Heart left ventricle (tissue), 16 donors: Measurements from ENCODE around the gene NFXL1. TPM values are rescaled to one million over a fixed set of nuclear protein-coding genes. Genes with fewer than 3 reads are reported as not detected.

Experiments
- ATAC-seq, 4 donors: fragments of 200-7000 bp; cut with Tn5 transposase; one replicate each; pipeline ENCODE4 v1.9.1; 2020 to 2022; ENCODE audit warnings: moderate library complexity in 4 of 4, mild to moderate bottlenecking in 3 of 4, moderate number of reproducible peaks in 1 of 4
- DNase-seq, 5 donors: peaks; one replicate each; pipeline ENCODE4 v3.0.0-alpha.2; 2020
- H3K27ac ChIP-seq, 12 donors: fragments of 200-600 bp; sonication (generic) in 4 of 12; one replicate each; pipeline versions ENCODE4 v1.5.0 to v1.8.0; 2016 to 2022; ENCODE audit warnings: mild to moderate bottlenecking in 2 of 12
- H3K27me3 ChIP-seq, 9 donors: fragments of 200-600 bp; sonication (generic) in 2 of 9; one replicate each; pipeline versions ENCODE4 v1.5.1 to v1.8.0; 2016 to 2022; ENCODE audit warnings: mild to moderate bottlenecking in 3 of 9
- H3K36me3 ChIP-seq, 9 donors: fragments of 200-600 bp; sonication (generic) in 2 of 9; one replicate each; pipeline versions ENCODE4 v1.5.0 to v1.8.0; 2018 to 2022; ENCODE audit warnings: mild to moderate bottlenecking in 2 of 9
- H3K4me1 ChIP-seq, 12 donors: fragments of 200-600 bp; sonication (generic) in 4 of 12; one replicate each; pipeline versions ENCODE4 v1.5.0 to v1.8.0; 2016 to 2022; ENCODE audit warnings: mild to moderate bottlenecking in 3 of 12
- H3K4me3 ChIP-seq, 12 donors: fragments of 200-600 bp; sonication (generic) in 4 of 12; one replicate each; pipeline versions ENCODE4 v1.5.0 to v1.8.0; 2017 to 2022; ENCODE audit warnings: mild to moderate bottlenecking in 9 of 12, moderate library complexity in 4 of 12
- H3K9me3 ChIP-seq, 12 donors: fragments of 200-600 bp; sonication (generic) in 4 of 12; one replicate each; pipeline versions ENCODE4 v1.5.0 to v1.8.0; 2016 to 2022; ENCODE audit warnings: mild to moderate bottlenecking in 1 of 12
- CTCF ChIP-seq, 12 donors: fragments of 200-600 bp; sonication (generic) in 4 of 12; IDR thresholded peaks; one replicate each; pipeline versions ENCODE4 v1.5.0 to v1.8.0; 2018 to 2022; ENCODE audit warnings: antibody characterized with exemption in 12 of 12, mild to moderate bottlenecking in 5 of 12
- POLR2A ChIP-seq, 2 donors: fragments of 450-650 bp; IDR thresholded peaks; one replicate each; pipeline ENCODE4 v1.6.1; 2017; ENCODE audit warnings: antibody characterized with exemption in 2 of 2, mild to moderate bottlenecking in 2 of 2, moderate library complexity in 2 of 2
- WGBS, 4 donors: extraction: QIAGEN DNeasy Blood & Tissue Kit in 2 of 4; methylation state at CpG; one replicate each; pipeline versions ENCODE4 v1.1.5 to v1.1.7; 2013 to 2018; 5-methylcytosine and 5-hydroxymethylcytosine counted together
- intact Hi-C, 10 donors: fragments of 100-400 bp; cut with DNase I; formaldehyde crosslinking; loops; one replicate each; pipeline versions ENCODE4 v1.11.1 to v1.14.2; 2022
- polyA plus RNA-seq, 2 donors: library from polyadenylated mRNA; stranded (reverse); fragments of 200-250 nt; gene quantifications; one replicate each; pipeline ENCODE4 v1.2.3, GENCODE V29; 2013
- total RNA-seq, 9 donors: library from RNA; depleted of rRNA in 2 of 9; stranded (reverse); fragments of >200 nt in 2 of 9; fragmentation: NEBNext Ultra II Directional in 3 of 9; extraction: Animal tissue kit (Norgen Biotek cat#: 25700) in 3 of 9; gene quantifications; one replicate each; pipeline versions ENCODE4 v1.1.0 to v1.2.4, GENCODE V29; 2016 to 2023
- donor health status: ischemic (EF 13 %, LVEDD 7.1; RV severe dilation, severe dysfunction).
- donor health status: healthy with polysubstance abuse.
- donor health status: DM: no; HTN: yes; CAD: no.
- donor health status: DM: no; HTN: no; CAD: no.
- donor health status: ischemic (EF 25% LVEDD 6.9; RV normal size, moderate dysfunction).
- donor health status: ischemic (EF 25% LVEDD 5.7; RV mildly dilated, moderate dysfunction).
- donor health status: healthy.
- donor health status: DM: yes; HTN: yes; CAD: no.
- donor health status: ischemic (EF 35%, LVEDD 5.7; RV mildly dilated, moderate dysfunction).
- donor health status: nonischemic (EF 11% LVEDD 7.7; RV severe dilation, severe dysfunction).
- donor health status: DM: yes; HTN: yes; CAD: no.
- donor health status: PGD.
- donor health status: ischemic (EF 29% LVEDD 5.4; RV normal size, mild dysfunction).
- donor health status: nonischemic (EF 23%, LVEDD 6.1; RV moderate dilation, normal function).

The NFXL1 gene
- total and polyA plus RNA-seq, 11 donors: 2.8 to 7.3 (median 5.3) TPM

DNA sequence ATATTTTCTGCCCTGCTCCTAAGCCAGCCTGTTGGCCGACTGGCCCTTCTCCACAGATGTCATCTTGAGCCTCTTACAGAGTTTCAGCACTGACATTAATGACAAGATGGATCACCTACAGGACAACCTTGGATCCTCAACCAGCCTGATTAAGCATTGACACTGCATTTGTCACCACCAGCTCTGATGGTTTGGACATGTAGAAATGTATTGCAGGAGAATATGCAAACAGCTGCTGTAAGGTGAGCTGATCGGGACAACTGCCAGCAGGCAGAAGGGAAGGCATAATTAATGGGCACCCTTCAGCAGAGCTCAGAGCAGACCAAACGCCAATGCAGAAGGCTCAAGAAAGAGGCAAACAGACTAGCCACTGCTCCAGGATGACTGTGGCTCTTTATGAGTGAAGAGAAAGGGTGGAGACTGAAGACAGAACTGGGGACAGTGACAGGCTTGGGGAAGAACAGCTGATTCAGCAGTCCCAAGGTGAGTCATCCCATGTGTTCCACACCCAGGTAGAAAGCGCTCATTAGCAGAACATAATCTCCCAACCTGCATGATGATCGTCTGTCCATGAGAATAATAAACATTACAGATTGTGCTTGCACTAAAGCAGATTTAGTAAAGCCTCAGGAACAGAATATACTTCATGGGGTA is 83.2 kb downstream of the NFXL1 start:
- intact Hi-C loops: loop anchor here in 1 of 10 donors (10.0 kb wide), 1 partner anchor 126 kb away; no protein-coding TSS in a partner anchor
- peak overlapping the region in 2 of 12 donors; percentile 12 to 18 for H3K4me3 ChIP-seq
- WGBS, 4 donors: 41 to 70% (median 51%) methylated on average over 5 of the region's 5 CpGs

DNA sequence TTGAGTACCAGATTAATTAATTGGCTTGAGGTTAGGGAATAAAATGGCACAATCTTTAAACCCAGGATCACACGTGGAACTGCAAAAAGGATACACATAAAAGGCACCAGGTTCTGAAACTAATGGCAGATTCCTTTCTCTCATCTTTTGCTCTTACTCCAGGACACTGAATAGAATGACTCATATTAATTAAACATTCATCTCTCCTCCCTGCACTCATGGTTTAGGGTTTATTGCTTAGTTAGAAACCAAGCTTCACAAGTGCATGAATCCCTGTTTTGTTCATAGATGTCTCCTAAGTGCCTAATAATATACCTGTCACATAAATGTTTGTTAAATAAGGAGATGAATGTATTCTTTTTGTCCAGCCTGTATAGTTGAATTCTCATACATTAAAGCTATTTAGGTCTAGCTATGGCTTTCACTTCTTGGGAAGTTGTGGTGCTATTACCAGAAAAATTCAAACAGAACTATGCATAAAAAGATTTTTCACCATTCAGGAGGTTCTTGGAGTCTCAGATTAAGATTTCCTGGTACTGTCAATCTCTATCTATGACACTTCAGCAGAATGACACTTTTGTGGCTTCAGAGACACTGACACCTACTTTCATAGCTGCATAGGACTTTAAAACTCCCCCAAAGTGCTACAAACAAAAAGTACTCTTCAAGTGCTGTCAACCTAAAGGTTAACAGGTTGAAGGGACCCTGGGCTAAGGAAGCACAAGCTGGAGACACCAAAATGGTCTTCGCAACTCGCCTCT is 83.9 kb downstream of the NFXL1 start:
- intact Hi-C loops: loop anchor here in 1 of 10 donors (10.0 kb wide), 1 partner anchor 126 kb away; no protein-coding TSS in a partner anchor
- WGBS, 4 donors: 59 to 69% (median 62%) methylated on average over 3 of the region's 3 CpGs
- peak overlapping the region in 7 of 12 donors; percentile 4 to 75 (median 58) for H3K27ac ChIP-seq

More for the DNA sequence above, 83.2 kb downstream of the NFXL1 start:
- DNase-seq (peak in 1 of 5 donors; percentile 32), ATAC-seq (peak in 2 of 4 donors; percentile 14 to 24)
- Histone ChIP-seq H3K27me3 (peaks cover 0 to 6% (median 0%) of the 10 kb centered on the region in 9 donors), H3K27ac (peak overlapping the region in 7 of 12 donors; percentile 2 to 75 (median 58)), H3K9me3 (peaks cover 0 to 9% (median 2%) of the 10 kb centered on the region in 12 donors), H3K4me1 (peaks cover 0 to 19% (median 8%) of the 10 kb centered on the region in 12 donors), H3K36me3 (no peaks in the 10 kb centered on the region)
- no peak for TF ChIP-seq CTCF (IDR thresholded peaks at IDR 0.05)
- no peak for TF ChIP-seq POLR2A (IDR thresholded peaks at IDR 0.05)

GRCh38 chr4:47829438-47829837 is 84.9 kb downstream of the NFXL1 start:
- H3K4me3 ChIP-seq: no peak overlapping the region
- no peak for TF ChIP-seq CTCF (IDR thresholded peaks at IDR 0.05)
- no peak for TF ChIP-seq POLR2A (IDR thresholded peaks at IDR 0.05)
- H3K36me3 ChIP-seq: no peaks in the 10 kb centered on the region
- intact Hi-C loops: loop anchor here in 3 of 10 donors (2.0 to 5.0 kb wide), 3 partner anchors 45 to 85 kb away; no protein-coding TSS in a partner anchor
- DNase-seq: peak in 2 of 5 donors; percentile 41
- peaks cover 0 to 15% (median 0%) of the 10 kb centered on the region in 12 donors for H3K4me1 ChIP-seq
- peaks cover 0 to 6% (median 0%) of the 10 kb centered on the region in 9 donors for H3K27me3 ChIP-seq
- H3K27ac ChIP-seq: peak overlapping the region in 5 of 12 donors; percentile 18 to 75 (median 58)
- ATAC-seq: peak in 3 of 4 donors; percentile 35 to 58 (median 45)
- peaks cover 0 to 9% (median 2%) of the 10 kb centered on the region in 12 donors for H3K9me3 ChIP-seq

More for the DNA sequence above, 83.9 kb downstream of the NFXL1 start:
- peaks cover 0 to 6% (median 0%) of the 10 kb centered on the region in 9 donors for H3K27me3 ChIP-seq
- no peak overlapping the region for H3K4me3 ChIP-seq
- peaks cover 0 to 14% (median 1%) of the 10 kb centered on the region in 12 donors for H3K4me1 ChIP-seq
- ATAC-seq (no peak), DNase-seq (no peak)
- peaks cover 0 to 9% (median 2%) of the 10 kb centered on the region in 12 donors for H3K9me3 ChIP-seq
- H3K36me3 ChIP-seq: no peaks in the 10 kb centered on the region
- TF ChIP-seq POLR2A (IDR thresholded peaks at IDR 0.05) (no peak), CTCF (IDR thresholded peaks at IDR 0.05) (no peak)
